Neural cell (in vitro differentiated cells): ENCODE data around the gene OR14A16. TPM values are rescaled to one million over a fixed set of nuclear protein-coding genes. Genes with fewer than 3 reads are reported as not detected.

Experiments
- H2AFZ ChIP-seq: fragments of 200-600, 300-800 bp; sonication (generic), shearing (Covaris generic); 2 replicates; pipeline ENCODE4 v1.6.0; 2014; ENCODE audit warnings: low read depth, mild to moderate bottlenecking, antibody characterized with exemption, low read length, moderate library complexity
- H3F3A ChIP-seq: fragments of 200-600 bp; shearing (Covaris generic); 2 replicates; pipeline ENCODE4 v1.6.1; 2016; ENCODE audit warnings: mild to moderate bottlenecking, moderate library complexity, mixed read lengths, antibody characterized with exemption, low read length; ENCODE audit not compliant: insufficient read depth, poor library complexity, severe bottlenecking
- H3K27ac ChIP-seq: fragments of 200-600, 300-800 bp; sonication (generic), shearing (Covaris generic); 2 replicates; pipeline ENCODE4 v1.5.1; 2014; ENCODE audit warnings: mild to moderate bottlenecking, low read length, moderate library complexity
- H3K27me3 ChIP-seq: fragments of 300-800, 200-600 bp; sonication (generic), shearing (Covaris generic); 2 replicates; pipeline ENCODE4 v1.6.0; 2014; ENCODE audit warnings: mild to moderate bottlenecking, low read depth, low read length, moderate library complexity; ENCODE audit not compliant: insufficient read depth
- H3K36me3 ChIP-seq: fragments of 300-800, 200-600 bp; sonication (generic), shearing (Covaris generic); 2 replicates; pipeline ENCODE4 v1.5.1; 2014; ENCODE audit warnings: mild to moderate bottlenecking, antibody characterized with exemption, low read length, moderate library complexity; ENCODE audit not compliant: insufficient read depth
- H3K4me2 ChIP-seq: fragments of 300-800, 200-600 bp; sonication (generic), shearing (Covaris generic); 2 replicates; pipeline ENCODE4 v1.6.0; 2014; ENCODE audit warnings: mild to moderate bottlenecking, low read length
- H3K4me3 ChIP-seq: fragments of 300-800, 200-600 bp; sonication (generic), shearing (Covaris generic); 2 replicates; pipeline ENCODE4 v1.5.1; 2014; ENCODE audit warnings: mild to moderate bottlenecking, low read length, moderate library complexity
- H3K79me2 ChIP-seq: fragments of 200-600 bp; shearing (Covaris generic); replicated peaks from 2 replicates; pipeline ENCODE4 v1.6.0; 2014; ENCODE audit warnings: mild to moderate bottlenecking, low read length, moderate library complexity; ENCODE audit not compliant: insufficient read depth
- H3K9ac ChIP-seq: fragments of 300-800, 200-600 bp; sonication (generic), shearing (Covaris generic); 2 replicates; pipeline ENCODE4 v1.6.1; 2016; ENCODE audit warnings: mild to moderate bottlenecking, low read length, mixed read lengths
- H3K9me2 ChIP-seq: fragments of 200-600 bp; shearing (Covaris generic); 2 replicates; pipeline ENCODE4 v1.6.1; 2016; ENCODE audit warnings: mild to moderate bottlenecking, low read length, mixed read lengths; ENCODE audit not compliant: insufficient read depth
- H3K9me3 ChIP-seq: fragments of 200-600, 300-800 bp; sonication (generic), shearing (Covaris generic); 2 replicates; pipeline ENCODE4 v1.6.1; 2016; ENCODE audit warnings: mild to moderate bottlenecking, mixed run types, low read length, moderate library complexity, mixed read lengths
- H4K20me1 ChIP-seq: fragments of 200-600 bp; shearing (Covaris generic); 2 replicates; pipeline ENCODE4 v1.6.1; 2016; ENCODE audit warnings: mild to moderate bottlenecking, mixed run types; ENCODE audit not compliant: insufficient read depth
- CTCF ChIP-seq: fragments of 450-650 bp; IDR thresholded peaks from 2 replicates; pipeline ENCODE4 v1.5.1; 2014; ENCODE audit warnings: antibody characterized with exemption, mild to moderate bottlenecking, moderate library complexity; ENCODE audit not compliant: poor library complexity, severe bottlenecking
- EP300 ChIP-seq: fragments of 450-650 bp; conservative IDR thresholded peaks from 2 replicates; pipeline ENCODE4 v1.6.1; 2014; ENCODE audit warnings: antibody characterized with exemption, mild to moderate bottlenecking, moderate library complexity; ENCODE audit not compliant: poor library complexity, severe bottlenecking
- MXI1 ChIP-seq: fragments of 450-650 bp; conservative IDR thresholded peaks from 2 replicates; pipeline ENCODE4 v1.6.1; 2014; ENCODE audit warnings: antibody characterized with exemption, mild to moderate bottlenecking; ENCODE audit not compliant: poor library complexity, severe bottlenecking
- POLR2AphosphoS5 ChIP-seq: IDR thresholded peaks from 2 replicates; pipeline ENCODE4 v1.6.1; 2012
- RAD21 ChIP-seq: fragments of 450-650 bp; conservative IDR thresholded peaks from 2 replicates; pipeline ENCODE4 v1.6.1; 2014; ENCODE audit warnings: antibody characterized with exemption, mild to moderate bottlenecking, moderate library complexity
- SMC3 ChIP-seq: fragments of 450-650 bp; conservative IDR thresholded peaks from 2 replicates; pipeline ENCODE4 v1.6.1; 2014; ENCODE audit warnings: antibody characterized with exemption, mild to moderate bottlenecking, moderate library complexity; ENCODE audit not compliant: poor library complexity
- TAF1 ChIP-seq: IDR thresholded peaks from 2 replicates; pipeline ENCODE4 v1.6.1; 2012; ENCODE audit warnings: low read depth
- polyA plus RNA-seq: library from polyadenylated mRNA; depleted of rRNA; stranded (reverse); fragments of >200 nt; gene quantifications from 2 replicates; pipeline ENCODE4 v1.2.3, GENCODE V29; 2014

Gene OR14A16
- polyA plus RNA-seq, 1 donor from 2014 or later, result not detected

GRCh38 chr1:247769603-247770002, 54.3 kb downstream of the OR14A16 start:
- Histone ChIP-seq H3K79me2 (no peaks in the 10 kb centered on the region), H2AFZ (no peak overlapping the region), H3K9me2 (no peaks in the 10 kb centered on the region), H3K4me3 (no peak overlapping the region), H3K9me3 (no peaks in the 10 kb centered on the region), H3F3A (no peaks in the 10 kb centered on the region), H3K27me3 (no peaks in the 10 kb centered on the region), H3K27ac (no peak overlapping the region), H3K4me2 (no peak overlapping the region), H4K20me1 (no peaks in the 10 kb centered on the region), H3K36me3 (no peaks in the 10 kb centered on the region), H3K9ac (no peak overlapping the region)
- TF ChIP-seq MXI1 (no peak), EP300 (no peak), POLR2AphosphoS5 (no peak), SMC3 (no peak), CTCF (no peak), TAF1 (no peak), RAD21 (no peak)

Other genes starting within 250 kb of the OR14A16 start
- gene OR2G2, start 235.8 kb downstream of the OR14A16 start, polyA plus RNA-seq, result not detected in 2 replicates
- gene OR2G3, start 218.5 kb downstream of the OR14A16 start, polyA plus RNA-seq, result not detected in 2 replicates
- not detected in 2 replicates for gene OR13G1, start 144.4 kb downstream of the OR14A16 start, polyA plus RNA-seq
- gene OR6F1, start 107.5 kb downstream of the OR14A16 start, polyA plus RNA-seq, result not detected in 2 replicates
- gene OR14K1, start 85.5 kb downstream of the OR14A16 start, polyA plus RNA-seq, result not detected in 2 replicates
- gene OR14A2, start 76.0 kb downstream of the OR14A16 start, polyA plus RNA-seq, result not detected in 2 replicates
- not detected in 2 replicates for gene OR1C1, start 63.6 kb downstream of the OR14A16 start, polyA plus RNA-seq
- gene OR11L1, start 17.8 kb upstream of the OR14A16 start, polyA plus RNA-seq, result not detected in 2 replicates
- gene TRIM58, start 33.1 kb upstream of the OR14A16 start, polyA plus RNA-seq, result 0.12 and 0.26 TPM in 2 replicates
- gene OR2W3, start 71.5 kb upstream of the OR14A16 start, polyA plus RNA-seq, result 1.1 TPM in 1 of 2 replicates, not detected in the other
- gene OR2T8, start 96.1 kb upstream of the OR14A16 start, polyA plus RNA-seq, result not detected in 2 replicates
- gene OR2AJ1, start 100.8 kb upstream of the OR14A16 start, polyA plus RNA-seq, result not detected in 2 replicates
- gene OR2L8, start 124.7 kb upstream of the OR14A16 start, polyA plus RNA-seq, result not detected in 2 replicates
- not detected in 2 replicates for gene OR2AK2, start 141.1 kb upstream of the OR14A16 start, polyA plus RNA-seq
- 0.10 TPM in 1 of 2 replicates, not detected in the other for gene OR2L5, start 189.5 kb upstream of the OR14A16 start, polyA plus RNA-seq
- 0.14 TPM in 1 of 2 replicates, not detected in the other for gene OR2L2, start 206.0 kb upstream of the OR14A16 start, polyA plus RNA-seq
- gene OR2L3, start 222.7 kb upstream of the OR14A16 start, polyA plus RNA-seq, result 0.10 and 0.27 TPM in 2 replicates